HG02642 (cell line): ENCODE measurements around the gene GIPC1.
A peak's percentile ranks its signal among the peaks of the same experiment; 100 is the strongest.
"Not testable (repeated sequence)": the region's sequence is repeated elsewhere in the genome, so short reads cannot be mapped to it uniquely, and the experiment has no call there.

Experiments used
- ATAC-seq: cut with Tn5 transposase; IDR thresholded peaks from one replicate; pipeline ENCODE4 v1.9.1; 2021; ENCODE audit warnings: mild to moderate bottlenecking; ENCODE audit not compliant: unreplicated experiment, poor library complexity

GIPC1 gene, protein sequence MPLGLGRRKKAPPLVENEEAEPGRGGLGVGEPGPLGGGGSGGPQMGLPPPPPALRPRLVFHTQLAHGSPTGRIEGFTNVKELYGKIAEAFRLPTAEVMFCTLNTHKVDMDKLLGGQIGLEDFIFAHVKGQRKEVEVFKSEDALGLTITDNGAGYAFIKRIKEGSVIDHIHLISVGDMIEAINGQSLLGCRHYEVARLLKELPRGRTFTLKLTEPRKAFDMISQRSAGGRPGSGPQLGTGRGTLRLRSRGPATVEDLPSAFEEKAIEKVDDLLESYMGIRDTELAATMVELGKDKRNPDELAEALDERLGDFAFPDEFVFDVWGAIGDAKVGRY

DNA sequence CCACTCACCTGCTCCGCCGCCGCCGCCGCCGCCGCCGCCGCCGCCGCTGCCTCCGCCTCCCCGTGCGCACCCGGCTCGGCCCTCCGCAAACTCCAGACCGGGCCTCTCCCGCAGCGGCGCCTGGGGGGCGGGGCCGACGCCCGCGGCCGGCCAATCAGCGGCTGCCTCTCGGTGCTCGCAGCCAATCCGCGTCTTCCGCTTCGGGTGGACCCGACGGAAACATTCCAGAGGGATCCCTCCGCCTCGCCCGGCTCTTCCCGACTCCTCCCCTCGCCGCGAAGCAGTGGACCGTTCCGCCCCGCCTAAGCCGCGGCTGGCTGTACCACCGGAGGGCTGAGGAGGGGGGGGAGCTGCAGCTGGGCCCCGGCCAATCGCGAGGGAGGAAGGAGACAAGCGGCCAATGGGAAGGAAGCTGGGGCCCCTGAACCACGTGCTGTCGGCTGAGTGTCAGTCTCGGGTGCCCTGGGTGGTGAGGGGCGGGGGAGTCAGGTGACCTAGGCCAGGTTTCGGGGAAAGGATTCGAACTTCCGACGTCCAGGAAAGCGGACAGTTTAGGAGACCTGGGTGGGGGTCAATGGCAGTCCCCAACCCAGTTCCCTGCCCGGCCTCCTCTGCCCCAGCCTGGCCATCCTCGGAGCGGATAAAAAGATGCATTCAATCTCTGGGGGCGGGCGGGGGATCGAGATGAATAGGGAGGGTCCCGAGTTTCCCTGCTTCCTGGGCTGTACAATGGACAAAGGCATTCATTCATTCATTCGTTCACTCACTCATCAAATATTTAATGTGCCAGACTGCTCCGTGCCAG, at the start of gene GIPC1:
TSS of gene GIPC1 (minus strand) at position 99 of the 805 bp plus-strand sequence. CDS start 13,151 bp downstream, outside the sequence.
- ATAC-seq, result peak; percentile 85

DNA sequence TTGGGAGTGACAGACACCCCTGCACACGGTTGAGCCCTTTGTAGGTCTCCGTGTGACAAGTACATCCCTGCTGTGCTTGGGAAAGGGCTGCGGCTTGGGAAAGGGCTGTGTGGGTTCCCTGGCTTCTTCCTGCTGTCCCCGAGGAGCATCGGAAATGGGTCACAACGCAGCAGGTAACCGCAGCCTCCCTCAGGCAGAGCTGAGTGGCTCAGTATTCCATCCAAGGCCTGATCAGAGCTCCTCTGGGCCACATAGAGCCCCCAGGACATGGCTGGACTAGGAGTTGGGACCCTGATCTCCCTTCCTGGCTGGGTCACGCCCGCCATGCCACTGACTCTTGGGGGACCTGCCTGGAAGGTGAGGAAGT, 49.8 kb upstream of the GIPC1 start:
- ATAC-seq, result no peak

DNA sequence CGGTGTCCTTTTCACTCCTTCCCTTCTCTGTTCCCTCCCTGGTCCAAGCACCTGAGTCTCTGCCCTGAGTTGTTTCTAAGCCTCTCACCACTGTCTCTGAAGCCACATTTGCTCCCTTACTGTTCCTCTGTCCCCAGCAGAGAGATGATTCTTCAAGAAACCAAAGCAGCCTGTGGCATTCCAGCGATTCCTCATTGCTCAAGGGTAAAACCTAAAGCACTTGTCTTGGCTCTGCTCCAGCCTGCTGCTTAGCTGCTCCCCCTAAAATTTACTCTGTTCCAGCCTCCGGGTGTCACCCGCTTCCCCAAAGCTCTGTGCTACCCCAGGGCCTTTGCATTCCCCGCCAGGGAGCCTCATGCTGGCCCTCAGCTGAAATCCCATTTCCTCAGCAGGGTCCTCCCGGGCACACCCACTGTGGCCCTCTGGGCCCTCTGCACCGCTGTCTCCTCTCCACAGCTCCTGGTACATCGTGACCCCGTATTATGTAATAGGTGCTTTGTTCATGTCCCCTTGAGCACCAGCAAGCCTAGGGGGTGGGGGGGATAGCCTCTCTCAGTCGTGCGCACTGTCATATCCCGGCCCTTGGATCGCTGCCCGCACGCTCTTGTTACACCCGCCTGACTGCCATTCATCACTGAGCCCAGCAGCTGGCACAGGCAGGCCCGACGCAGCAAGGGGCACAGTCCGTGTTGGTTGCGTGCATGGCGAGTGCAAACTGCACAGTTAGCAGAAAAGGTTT, 49.2 kb upstream of the GIPC1 start:
- ATAC-seq, result no peak

DNA sequence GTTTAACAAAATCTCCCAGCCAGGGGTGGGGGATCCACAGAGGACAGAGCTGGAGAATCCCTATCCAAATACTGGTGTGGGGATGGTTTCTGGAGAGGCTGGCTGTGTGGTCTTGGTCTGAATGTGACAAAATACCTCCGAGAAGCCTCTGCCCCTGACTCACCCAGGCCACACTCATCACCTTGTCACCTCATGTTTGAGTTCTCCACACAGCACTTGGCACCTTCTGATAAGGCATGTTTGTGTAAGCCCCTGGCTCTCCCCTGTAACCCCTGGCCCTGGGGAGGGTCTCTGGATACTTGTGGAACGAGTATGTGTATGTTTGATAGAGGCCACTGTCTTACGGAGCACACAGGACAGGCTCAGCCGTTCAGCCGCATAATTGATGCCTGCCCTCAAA, 48.1 kb upstream of the GIPC1 start:
- ATAC-seq, result no peak

DNA sequence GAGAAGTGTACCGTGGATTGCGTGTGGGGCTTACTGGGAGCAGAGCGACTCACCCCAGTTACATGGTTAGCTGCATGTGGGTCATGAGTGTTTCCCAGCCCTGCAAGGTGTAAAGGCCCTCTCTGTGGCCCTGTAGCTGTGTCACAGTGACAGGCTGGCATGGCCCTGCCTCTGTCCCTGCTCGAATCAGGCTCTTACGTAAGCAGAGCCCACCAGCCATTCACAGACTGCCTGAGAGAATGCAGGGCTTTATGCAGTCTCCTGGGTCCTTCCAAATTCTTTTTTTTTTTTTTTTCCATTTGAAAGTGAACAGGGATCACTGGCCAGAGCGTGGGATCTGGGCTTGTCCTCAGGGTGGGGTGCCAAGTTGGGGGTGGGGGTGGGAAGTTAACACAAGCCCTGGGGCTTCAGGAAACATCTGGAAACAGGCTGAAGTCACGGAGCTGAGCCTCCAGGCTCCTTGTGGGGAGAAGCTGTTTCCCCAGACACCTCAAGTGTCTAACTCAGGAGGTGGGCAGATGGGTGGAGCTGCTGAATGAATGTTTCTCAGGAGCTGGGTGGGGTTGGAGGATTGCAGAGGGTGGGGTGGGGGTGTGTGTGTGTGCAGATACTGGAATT, 46.9 kb upstream of the GIPC1 start:
- no peak for ATAC-seq

DNA sequence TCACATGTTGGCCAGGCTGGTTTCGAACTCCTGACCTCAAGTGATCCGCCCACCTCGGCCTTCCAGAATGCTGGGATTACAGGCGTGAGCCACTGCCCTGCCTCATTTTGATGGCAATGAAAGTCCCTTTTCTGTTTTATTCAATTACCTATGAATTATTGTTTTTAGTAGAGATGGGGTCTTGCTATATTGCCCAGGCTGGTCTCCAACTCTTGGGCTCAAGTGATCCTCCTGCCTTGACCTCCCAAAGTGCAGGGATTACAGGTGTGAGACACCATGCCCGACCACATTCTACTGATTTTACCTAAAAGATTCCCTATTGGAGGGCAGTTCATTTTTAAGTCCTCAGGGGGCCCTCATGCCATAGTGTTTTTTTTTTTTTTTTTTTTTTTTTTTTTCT, 46.1 kb upstream of the GIPC1 start:
- ATAC-seq, result not testable (repeated sequence)

DNA sequence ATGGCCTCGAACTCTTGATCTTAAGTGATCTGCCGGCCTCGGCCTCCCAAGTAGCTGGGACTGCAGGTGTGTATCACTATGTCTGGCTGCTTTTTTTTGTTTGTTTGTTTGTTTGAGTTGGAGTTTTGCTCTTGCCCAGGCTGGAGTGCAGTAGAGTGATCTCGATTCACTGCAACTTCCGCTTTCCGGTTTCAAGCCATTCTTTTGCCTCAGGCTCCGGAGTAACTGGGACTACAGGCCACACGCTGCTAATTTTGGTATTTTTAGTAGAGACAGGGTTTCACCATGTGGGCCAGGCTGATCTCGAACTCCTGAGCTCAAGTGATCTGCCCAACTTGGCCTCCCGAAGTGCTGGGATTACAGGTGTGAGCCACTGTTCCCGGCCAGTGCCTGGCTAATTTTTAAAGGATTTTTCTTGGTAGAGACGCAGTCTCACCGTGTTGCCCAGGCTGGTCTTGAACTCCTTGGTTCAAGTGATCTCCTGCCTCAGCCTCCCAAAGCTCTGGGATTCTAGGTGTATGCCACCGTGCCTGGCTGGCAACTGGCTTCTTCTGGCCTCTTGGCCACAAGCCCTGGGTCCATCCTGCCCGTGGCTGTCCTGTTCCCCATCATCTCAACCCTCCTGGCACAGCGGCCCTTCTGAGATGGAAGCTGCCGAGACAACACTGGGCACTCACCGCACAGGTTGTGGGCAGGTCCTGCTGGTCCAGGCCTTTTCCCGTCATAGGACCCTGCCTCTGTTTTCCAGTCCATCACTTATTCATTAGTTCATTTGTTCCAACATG, 45.0 kb upstream of the GIPC1 start:
- ATAC-seq, result no peak

DNA sequence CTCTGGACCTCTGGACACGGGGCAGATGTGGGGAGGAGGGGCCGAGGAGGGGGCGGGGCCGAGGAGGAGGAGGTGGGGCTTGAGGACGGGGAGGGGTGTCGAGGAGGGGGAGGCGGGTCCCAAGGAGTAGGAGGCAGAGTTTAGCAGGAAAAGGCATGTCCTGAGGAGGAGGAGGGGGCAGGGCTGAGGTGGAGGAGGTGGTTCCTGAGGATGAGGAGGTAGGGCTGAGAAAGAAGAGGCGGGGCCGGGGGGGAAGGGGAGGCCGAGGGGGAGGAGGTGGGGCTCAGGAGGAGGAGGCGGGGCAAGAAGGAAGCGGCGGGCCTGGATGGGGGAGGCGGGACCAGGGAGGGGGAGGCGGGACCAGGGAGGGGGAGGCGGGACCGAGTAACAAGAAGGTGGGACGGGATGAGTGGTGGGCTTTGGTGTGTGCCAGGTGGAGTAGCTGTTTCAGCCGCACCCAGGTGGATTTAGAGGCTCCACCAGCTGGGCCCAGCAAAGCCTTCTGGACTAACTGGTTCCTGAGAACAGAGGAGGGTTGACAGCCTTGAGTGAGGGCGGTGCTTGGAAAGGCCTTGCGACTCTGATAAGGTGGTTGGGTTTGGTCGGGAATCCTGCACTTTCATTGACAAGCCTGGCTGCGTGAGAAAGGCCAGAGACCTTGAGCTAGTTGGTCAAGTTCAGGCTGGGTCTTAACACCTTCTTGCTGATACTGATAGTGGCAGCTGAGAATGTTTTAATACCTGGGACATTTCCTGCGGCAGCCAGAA, 41.2 kb upstream of the GIPC1 start:
- no peak for ATAC-seq

DNA sequence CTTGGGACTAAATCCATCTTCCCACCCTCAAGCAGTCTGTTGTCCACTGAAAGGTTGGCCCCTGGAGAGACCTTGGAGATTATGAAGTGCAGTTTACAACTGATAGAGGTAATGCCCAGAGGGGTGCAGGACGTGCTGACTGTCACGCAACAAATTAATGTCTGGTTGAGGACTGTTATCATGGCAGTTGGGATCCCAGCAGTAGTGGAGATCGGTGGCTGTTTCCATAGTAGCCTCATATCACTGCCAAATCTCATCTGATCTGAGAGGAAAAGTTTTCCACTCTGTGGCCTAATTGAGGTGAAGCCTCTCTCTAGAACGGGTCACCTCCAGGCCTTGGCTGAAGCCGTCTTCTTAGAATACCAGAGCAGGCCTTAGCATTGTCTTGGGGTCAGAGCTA, 37.5 kb upstream of the GIPC1 start:
- ATAC-seq, result no peak

DNA sequence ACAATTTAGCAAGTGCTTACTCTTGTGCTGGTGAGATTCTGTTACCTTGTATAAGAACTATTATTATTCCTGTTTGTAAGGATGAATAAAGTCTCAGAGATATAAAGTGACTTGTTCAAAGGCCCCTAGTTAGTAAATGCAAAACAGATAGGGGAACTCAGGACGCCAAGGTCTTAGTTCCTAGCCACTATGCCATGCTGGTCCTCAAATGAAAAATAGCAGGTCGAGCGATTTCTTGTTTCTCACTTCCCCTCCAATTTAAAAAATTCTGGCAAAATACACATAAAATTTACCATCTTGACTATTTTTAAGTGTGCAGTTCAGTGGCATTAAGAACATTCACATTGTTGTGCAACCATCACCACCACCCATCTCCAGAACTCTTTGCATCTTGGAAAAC, 34.6 kb upstream of the GIPC1 start:
- no peak for ATAC-seq

DNA sequence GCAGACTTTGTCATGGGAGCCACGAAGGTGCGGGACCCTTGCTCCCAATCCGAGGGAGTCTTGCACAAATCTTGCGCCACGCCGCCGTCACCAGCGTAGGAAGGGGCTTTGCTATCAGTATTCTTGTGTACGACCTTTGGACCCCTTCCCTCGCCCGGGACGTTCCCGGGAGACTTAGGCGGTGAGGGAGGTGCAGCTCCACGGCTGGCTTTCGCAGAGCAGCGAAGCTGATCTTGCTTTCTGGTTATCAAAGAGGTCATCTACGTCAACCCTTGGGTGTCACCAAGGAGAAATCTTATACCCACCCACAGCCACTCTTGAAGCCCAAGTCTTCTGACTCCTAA, 34.0 kb upstream of the GIPC1 start:
- ATAC-seq, result no peak

DNA sequence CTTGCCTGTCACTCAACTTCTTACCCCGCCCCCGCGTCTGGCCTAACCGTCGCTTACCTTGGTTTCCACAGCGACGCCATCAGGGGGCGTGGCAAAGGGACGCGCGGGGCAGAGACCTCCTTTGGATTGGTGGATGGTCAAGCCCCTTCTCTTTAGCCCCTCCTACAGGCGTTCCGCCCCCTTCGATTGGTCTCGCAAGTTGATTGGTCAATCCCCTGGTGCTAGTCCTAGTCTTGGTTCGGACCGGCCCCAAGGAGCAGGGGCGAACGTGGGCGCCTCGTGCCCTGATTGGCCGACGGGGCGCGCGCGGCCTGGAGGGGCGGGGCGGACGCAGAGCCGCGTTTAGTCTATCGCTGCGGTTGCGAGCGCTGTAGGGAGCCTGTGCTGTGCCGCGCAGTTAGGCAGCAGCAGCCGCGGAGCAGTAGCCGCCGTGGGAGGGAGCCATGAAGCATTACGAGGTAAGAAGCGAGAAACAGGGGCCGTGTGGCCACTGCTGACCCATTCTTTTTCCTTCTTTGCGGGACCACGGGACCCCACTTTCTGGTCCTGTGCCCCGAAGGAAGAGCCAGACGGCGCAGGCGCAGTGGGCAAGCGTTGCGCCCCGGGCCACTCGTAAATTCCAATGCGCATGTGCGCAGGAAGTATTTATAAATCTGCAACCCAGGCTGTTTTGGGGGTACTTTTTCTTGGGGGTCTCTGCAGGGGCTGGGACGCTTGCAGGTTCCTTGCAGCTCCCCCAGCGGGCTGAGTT, 33.5 kb upstream of the GIPC1 start, which contains the start of gene TECR:
TSS of gene TECR (plus strand) at position 341 of the 751 bp plus-strand sequence. CDS start at position 444, 103 bp downstream.
- ATAC-seq, result peak; percentile 97

DNA sequence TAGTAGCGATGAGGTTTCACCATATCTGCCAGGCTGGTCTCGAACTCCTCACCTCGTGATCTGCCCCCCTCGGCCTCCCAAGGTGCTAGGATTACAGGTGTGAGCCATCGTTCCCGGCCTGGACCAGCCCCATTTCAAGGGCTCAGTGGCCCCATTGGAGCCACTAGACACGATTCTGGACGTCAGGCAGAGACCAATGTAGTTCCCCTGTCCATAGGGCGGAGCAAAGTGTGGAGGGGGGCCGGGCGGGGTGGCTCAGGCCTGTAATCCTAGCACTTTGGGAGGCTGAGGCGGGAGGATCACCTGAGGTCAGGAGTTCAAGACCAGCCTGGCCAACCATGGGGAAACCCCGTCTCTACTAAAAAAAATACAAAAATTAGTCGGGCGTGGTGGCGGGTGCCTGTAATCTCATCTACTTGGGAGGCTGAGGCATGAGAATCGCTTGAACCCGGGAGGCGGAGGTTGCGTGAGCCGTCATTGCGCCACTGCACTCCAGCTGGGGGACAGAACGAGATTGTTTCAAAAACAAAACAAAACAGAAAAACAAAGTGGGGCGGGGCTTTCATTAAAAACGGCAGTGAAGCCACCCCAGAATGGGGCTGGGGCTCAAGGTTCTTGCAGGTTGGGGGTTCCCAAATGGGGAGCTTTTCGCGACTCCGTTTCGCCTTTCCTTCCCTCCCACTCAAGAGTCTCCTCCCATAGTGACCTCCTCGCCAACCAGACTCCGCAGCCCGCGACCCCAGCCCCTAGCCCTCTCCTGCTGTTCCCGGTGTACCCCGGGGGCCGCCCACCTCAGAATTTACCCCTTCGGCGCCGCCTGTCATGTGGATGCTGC, 32.7 kb upstream of the GIPC1 start:
- ATAC-seq, result no peak

DNA sequence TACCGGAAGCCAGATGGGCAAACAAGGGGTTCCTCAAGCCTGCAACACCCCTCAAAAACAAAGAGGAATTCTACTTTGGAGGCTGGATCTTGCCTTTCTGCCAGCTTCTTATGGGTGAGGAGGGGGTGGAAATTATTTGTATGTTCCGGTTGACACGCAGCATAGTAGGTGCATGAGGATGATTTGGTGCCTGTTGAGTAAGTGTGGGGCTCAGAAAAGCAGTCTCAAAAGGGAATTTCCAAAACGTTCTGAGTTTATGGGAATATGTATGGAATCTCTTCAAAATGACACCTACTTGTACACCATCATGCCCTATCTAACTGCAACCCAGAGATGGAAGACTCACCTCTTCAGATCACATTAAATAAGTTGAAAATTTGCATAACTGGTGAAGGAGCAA, 30.5 kb upstream of the GIPC1 start:
- no peak for ATAC-seq

DNA sequence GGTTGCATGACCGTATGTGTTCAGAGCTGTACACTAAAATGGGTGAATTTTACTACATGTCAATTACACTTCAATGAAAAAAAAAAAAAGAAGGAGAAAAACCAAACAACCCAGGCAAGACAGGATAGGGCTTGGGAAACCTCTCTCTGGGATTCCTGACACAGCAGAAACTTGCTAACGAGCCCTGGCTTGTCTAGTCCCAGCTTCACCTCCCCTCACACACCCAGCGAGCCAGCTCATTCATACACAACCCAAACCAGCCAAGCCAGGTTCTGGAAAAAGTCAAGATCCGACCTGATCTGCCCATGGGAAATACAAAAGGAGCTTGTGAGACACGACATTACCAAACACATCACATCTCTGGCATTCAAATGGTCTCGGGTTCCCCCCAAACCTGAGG, 29.8 kb upstream of the GIPC1 start:
- no peak for ATAC-seq

DNA sequence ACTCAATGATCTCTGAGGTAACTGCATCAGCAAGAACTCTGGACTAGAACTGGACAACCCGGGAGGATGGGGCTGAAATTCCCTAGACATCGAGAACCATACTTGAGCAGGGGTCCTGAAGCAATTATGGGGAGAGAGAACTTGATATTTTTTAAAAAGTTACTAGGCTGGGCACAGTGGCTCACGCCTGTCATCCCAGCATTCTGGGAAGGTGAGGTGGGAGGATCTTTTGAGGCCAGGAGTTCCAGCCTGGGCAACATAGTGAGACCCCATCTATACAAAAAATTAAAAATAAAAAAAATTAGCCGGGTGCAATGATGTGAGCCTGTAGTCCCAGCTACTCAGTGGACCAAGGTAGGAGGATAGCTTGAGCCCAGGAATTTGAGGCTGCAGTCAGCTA, 24.6 kb upstream of the GIPC1 start:
- ATAC-seq, result no peak

DNA sequence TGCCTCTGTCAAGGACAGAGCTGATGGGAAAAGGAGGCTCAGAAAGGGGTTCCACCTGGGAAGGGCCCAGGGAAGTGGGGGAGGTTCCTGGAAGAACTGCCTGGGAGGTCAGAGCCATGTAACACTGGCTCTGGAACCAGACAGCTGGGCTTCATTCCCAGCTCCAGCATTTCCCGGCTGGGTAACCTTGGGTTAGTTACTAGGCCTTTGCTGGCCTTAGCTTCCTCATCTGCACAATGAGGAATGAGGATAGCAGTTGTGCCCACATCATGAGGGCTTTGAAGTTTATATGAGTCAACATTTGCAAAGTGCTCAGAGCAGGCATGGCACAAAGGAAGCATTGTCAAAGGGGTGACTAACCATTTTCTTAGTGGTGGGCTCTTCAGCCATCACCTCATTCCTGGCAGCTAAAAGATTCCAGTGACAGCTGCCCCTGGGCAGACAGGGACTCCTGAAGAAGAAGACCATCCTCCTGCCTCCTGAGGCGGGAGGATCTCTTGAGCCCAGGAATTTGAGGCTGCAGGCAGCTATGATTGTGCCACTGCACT, 24.0 kb upstream of the GIPC1 start:
- no peak for ATAC-seq
